ENCODE results near the gene IKZF3. TPM values are rescaled to one million over a fixed set of nuclear protein-coding genes. Genes with fewer than 3 reads are reported as not detected.
"Not testable (repeated sequence)": the region's sequence is repeated elsewhere in the genome, so short reads cannot be mapped to it uniquely, and the experiment has no call there.

The IKZF3 gene
- total RNA-seq, 1 donor from 2014 or later = 8.2 TPM

DNA sequence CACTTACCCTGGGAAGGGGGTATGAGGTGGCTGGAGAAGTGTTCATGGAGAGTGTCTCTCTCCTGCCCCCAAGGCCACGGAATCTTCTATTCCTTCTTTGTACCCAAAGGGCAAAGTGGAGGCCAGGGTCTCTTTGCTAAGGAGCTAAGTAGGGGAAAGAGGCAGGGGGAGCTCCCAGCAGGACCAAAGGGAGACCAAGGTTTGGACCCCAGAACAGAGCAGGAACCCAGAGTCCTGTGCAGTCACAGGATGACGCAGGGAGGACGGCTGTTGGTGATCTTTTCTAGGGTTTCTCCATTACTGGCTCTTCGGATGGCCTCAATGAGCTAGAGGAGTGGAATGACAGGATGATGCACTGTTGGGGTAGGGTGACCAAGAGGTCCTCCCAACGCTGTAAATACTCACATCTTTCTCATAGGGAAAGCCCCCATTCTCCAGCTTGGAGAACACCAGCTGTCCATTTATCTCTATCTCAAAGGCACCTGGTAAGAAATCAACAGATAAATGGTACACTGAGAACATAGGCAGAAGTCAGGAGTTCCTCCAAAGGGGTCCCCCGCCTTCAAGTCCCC is 134.7 kb downstream of the IKZF3 start:
- peak overlapping the region; percentile 87 for H3K4me3 ChIP-seq
- intact Hi-C loops (cut with DNase I) = no loop called here
- DNase-seq = no peak

DNA sequence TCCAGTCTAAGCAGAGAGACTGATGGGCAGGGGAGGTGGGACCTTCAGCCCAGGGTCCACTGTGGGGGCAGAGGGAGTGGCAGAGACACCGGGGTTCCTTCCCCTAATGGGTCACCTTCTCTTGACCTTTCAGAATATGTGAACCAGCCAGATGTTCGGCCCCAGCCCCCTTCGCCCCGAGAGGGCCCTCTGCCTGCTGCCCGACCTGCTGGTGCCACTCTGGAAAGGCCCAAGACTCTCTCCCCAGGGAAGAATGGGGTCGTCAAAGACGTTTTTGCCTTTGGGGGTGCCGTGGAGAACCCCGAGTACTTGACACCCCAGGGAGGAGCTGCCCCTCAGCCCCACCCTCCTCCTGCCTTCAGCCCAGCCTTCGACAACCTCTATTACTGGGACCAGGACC is 136.6 kb downstream of the IKZF3 start:
- peaks cover 15% of the 10 kb centered on the region for H3K4me1 ChIP-seq
- no peaks in the 10 kb centered on the region for H3K9me3 ChIP-seq
- no peaks in the 10 kb centered on the region for H3K27me3 ChIP-seq
- intact Hi-C loops (cut with DNase I) = no loop called here
- H3K4me3 ChIP-seq = no peak overlapping the region
- DNase-seq (no peak), ATAC-seq (no peak)
- peaks cover 35% of the 10 kb centered on the region for H3K36me3 ChIP-seq
- H3K27ac ChIP-seq = no peak overlapping the region
- TF ChIP-seq, protein P1, sequence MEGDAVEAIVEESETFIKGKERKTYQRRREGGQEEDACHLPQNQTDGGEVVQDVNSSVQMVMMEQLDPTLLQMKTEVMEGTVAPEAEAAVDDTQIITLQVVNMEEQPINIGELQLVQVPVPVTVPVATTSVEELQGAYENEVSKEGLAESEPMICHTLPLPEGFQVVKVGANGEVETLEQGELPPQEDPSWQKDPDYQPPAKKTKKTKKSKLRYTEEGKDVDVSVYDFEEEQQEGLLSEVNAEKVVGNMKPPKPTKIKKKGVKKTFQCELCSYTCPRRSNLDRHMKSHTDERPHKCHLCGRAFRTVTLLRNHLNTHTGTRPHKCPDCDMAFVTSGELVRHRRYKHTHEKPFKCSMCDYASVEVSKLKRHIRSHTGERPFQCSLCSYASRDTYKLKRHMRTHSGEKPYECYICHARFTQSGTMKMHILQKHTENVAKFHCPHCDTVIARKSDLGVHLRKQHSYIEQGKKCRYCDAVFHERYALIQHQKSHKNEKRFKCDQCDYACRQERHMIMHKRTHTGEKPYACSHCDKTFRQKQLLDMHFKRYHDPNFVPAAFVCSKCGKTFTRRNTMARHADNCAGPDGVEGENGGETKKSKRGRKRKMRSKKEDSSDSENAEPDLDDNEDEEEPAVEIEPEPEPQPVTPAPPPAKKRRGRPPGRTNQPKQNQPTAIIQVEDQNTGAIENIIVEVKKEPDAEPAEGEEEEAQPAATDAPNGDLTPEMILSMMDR (IDR thresholded peaks at IDR 0.05) = no peak

More for the DNA sequence above, 134.7 kb downstream of the IKZF3 start:
- Histone ChIP-seq H3K9me3 (no peaks in the 10 kb centered on the region), H3K4me1 (peaks cover 15% of the 10 kb centered on the region), H3K27me3 (no peaks in the 10 kb centered on the region), H3K36me3 (peaks cover 35% of the 10 kb centered on the region), H3K27ac (peak overlapping the region; percentile 94)
- TF ChIP-seq, protein P1 (IDR thresholded peaks at IDR 0.05) = no peak
- no peak for ATAC-seq

GRCh38 chr17:39726617-39727016 is 137.5 kb downstream of the IKZF3 start:
- Histone ChIP-seq H3K27me3 (no peaks in the 10 kb centered on the region), H3K9me3 (no peaks in the 10 kb centered on the region), H3K36me3 (peaks cover 41% of the 10 kb centered on the region), H3K27ac (no peak overlapping the region), H3K4me1 (peaks cover 15% of the 10 kb centered on the region), H3K4me3 (no peak overlapping the region)
- DNase-seq = no peak
- intact Hi-C loops (cut with DNase I) = no loop called here
- TF ChIP-seq, protein P1 (IDR thresholded peaks at IDR 0.05) = no peak
- no peak for ATAC-seq

- DNase-seq; H3K27me3 ChIP-seq; H3K4me3 ChIP-seq; ATAC-seq; intact Hi-C loops (cut with DNase I); H3K27ac ChIP-seq; H3K9me3 ChIP-seq: not testable (repeated sequence)
- Histone ChIP-seq H3K36me3 (peaks cover 42% of the 10 kb centered on the region), H3K4me1 (peaks cover 13% of the 10 kb centered on the region)
These were observed 138.2 kb downstream of the IKZF3 start for GRCh38 chr17:39725923-39726322.

DNA sequence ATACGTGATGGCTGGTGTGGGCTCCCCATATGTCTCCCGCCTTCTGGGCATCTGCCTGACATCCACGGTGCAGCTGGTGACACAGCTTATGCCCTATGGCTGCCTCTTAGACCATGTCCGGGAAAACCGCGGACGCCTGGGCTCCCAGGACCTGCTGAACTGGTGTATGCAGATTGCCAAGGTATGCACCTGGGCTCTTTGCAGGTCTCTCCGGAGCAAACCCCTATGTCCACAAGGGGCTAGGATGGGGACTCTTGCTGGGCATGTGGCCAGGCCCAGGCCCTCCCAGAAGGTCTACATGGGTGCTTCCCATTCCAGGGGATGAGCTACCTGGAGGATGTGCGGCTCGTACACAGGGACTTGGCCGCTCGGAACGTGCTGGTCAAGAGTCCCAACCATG is 139.4 kb downstream of the IKZF3 start:
- DNase-seq (no peak), ATAC-seq (no peak)
- Histone ChIP-seq H3K36me3 (peaks cover 42% of the 10 kb centered on the region), H3K27me3 (no peaks in the 10 kb centered on the region), H3K27ac (no peak overlapping the region), H3K4me3 (no peak overlapping the region), H3K9me3 (no peaks in the 10 kb centered on the region), H3K4me1 (peaks cover 9% of the 10 kb centered on the region)
- TF ChIP-seq, protein P1 (IDR thresholded peaks at IDR 0.05) = no peak
- intact Hi-C loops (cut with DNase I) = no loop called here

DNA sequence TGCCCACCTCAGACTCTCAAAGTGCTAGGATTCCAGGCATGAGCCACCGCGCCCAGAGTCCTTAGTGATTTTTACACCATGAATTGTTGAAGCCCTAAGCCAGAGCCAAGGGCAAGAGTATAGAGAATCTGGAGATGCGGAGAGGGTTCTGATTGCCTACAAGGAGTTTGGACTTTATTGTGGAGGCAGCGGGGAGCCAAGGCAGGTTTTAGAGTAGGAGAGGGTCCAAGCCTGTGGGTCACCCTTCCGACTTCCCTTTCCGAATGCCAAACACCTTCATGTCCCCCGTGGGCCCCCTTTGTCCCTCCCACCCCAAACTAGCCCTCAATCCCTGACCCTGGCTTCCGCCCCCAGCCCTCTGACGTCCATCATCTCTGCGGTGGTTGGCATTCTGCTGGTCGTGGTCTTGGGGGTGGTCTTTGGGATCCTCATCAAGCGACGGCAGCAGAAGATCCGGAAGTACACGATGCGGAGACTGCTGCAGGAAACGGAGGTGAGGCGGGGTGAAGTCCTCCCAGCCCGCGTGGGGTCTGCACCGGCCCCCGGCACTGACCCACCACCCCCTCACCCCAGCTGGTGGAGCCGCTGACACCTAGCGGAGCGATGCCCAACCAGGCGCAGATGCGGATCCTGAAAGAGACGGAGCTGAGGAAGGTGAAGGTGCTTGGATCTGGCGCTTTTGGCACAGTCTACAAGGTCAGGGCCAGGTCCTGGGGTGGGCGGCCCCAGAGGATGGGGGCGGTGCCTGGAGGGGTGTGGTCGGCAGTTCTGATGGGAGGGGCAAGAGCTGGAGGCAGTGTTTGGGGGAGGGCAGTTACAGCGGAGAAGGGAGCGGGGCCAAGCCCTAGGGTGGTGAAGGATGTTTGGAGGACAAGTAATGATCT is 140.9 kb downstream of the IKZF3 start:
- TF ChIP-seq, protein P1 (IDR thresholded peaks at IDR 0.05) = no peak
- H3K4me1 ChIP-seq = no peaks in the 10 kb centered on the region
- ATAC-seq = peak; percentile 42
- peaks cover 37% of the 10 kb centered on the region for H3K36me3 ChIP-seq
- no peak overlapping the region for H3K27ac ChIP-seq
- H3K4me3 ChIP-seq = no peak overlapping the region
- intact Hi-C loops (cut with DNase I) = no loop called here
- no peak for DNase-seq
- H3K27me3 ChIP-seq = no peaks in the 10 kb centered on the region
- no peaks in the 10 kb centered on the region for H3K9me3 ChIP-seq

Measured in upper lobe of right lung (tissue), 1 donor.